Erythroblast (primary cell): ENCODE results near the gene UTS2B.

Experiments
- GATA1 ChIP-seq: IDR thresholded peaks from 2 replicates; pipeline ENCODE4 v1.6.1; 2011; ENCODE audit warnings: low read depth, mild to moderate bottlenecking, control low read depth, low read length, moderate library complexity
- POLR2A ChIP-seq: IDR thresholded peaks from 2 replicates; pipeline ENCODE4 v1.6.1; 2011; ENCODE audit warnings: mild to moderate bottlenecking, low read length

- TF ChIP-seq POLR2A (no peak), GATA1 (no peak)
These were observed 48.0 kb upstream of the UTS2B start for GRCh38 chr3:191378142-191378812.
